ENCODE data around the gene PCDHGB3. TPM values are rescaled to one million over a fixed set of nuclear protein-coding genes. Genes with fewer than 3 reads are reported as not detected.

The PCDHGB3 gene
- total and polyA plus RNA-seq, 11 donors: 1.7 to 14.9 (median 8.5) TPM

GRCh38 chr5:141398608-141399007 lies 28.6 kb downstream of the PCDHGB3 start:
- Histone ChIP-seq H3K27me3 (peaks cover 0 to 42% (median 0%) of the 10 kb centered on the region in 9 donors), H3K9me3 (peaks cover 0 to 97% (median 59%) of the 10 kb centered on the region in 12 donors), H3K36me3 (peaks cover 0 to 4% (median 0%) of the 10 kb centered on the region in 9 donors), H3K4me1 (peaks cover 0 to 12% (median 0%) of the 10 kb centered on the region in 12 donors), H3K27ac (no peak overlapping the region), H3K4me3 (peak overlapping the region in 2 of 12 donors; percentile 19 to 26)
- intact Hi-C loops (cut with DNase I): no loop called here
- TF ChIP-seq POLR2A (IDR thresholded peaks at IDR 0.05) (no peak), CTCF (IDR thresholded peaks at IDR 0.05) (peak in 1 of 12 donors; percentile 8)
- no peak for DNase-seq
- ATAC-seq: peak in 2 of 4 donors; percentile 15 to 33
- WGBS, 4 donors: 34 to 42% (median 39%) methylated on average over 14 to 15 of the region's 15 CpGs

GRCh38 chr5:141399555-141400258 lies 29.7 kb downstream of the PCDHGB3 start:
- no peak overlapping the region for H3K27ac ChIP-seq
- WGBS, 4 donors: 30 to 57% (median 34%) methylated on average over 18 to 61 of the region's 61 CpGs
- no peak for ATAC-seq
- H3K9me3 ChIP-seq: peaks cover 0 to 97% (median 59%) of the 10 kb centered on the region in 12 donors
- H3K4me3 ChIP-seq: peak overlapping the region in 1 of 12 donors; percentile 4
- intact Hi-C loops (cut with DNase I): loop anchor here in 2 of 10 donors (10.0 kb wide), 2 partner anchors 55 to 155 kb away; partner anchors contain the start of genes PCDHB15 (in 1 of the 2) and PCDHGA3 (in 1 of the 2)
- peaks cover 0 to 4% (median 0%) of the 10 kb centered on the region in 9 donors for H3K36me3 ChIP-seq
- H3K4me1 ChIP-seq: peaks cover 0 to 12% (median 0%) of the 10 kb centered on the region in 12 donors
- DNase-seq: no peak
- H3K27me3 ChIP-seq: peaks cover 0 to 43% (median 0%) of the 10 kb centered on the region in 9 donors
- no peak for TF ChIP-seq POLR2A (IDR thresholded peaks at IDR 0.05)
- no peak for TF ChIP-seq CTCF (IDR thresholded peaks at IDR 0.05)

- TF ChIP-seq POLR2A (IDR thresholded peaks at IDR 0.05): no peak
- TF ChIP-seq CTCF (IDR thresholded peaks at IDR 0.05): peak in 8 of 12 donors; percentile 9 to 32 (median 18)
- peaks cover 0 to 46% (median 0%) of the 10 kb centered on the region in 9 donors for H3K27me3 ChIP-seq
- no peak for ATAC-seq
These were observed 32.7 kb downstream of the PCDHGB3 start, which contains the start of gene PCDHGA9 for GRCh38 chr5:141402553-141403243. TSS of gene PCDHGA9 (plus strand) at chr5:141402778. CDS start at chr5:141402953, 175 bp downstream.

More at GRCh38 chr5:141402553-141403243, 32.7 kb downstream of the PCDHGB3 start, which contains the start of gene PCDHGA9:
- intact Hi-C loops (cut with DNase I): loop anchor here in 2 of 10 donors (10.0 kb wide), 2 partner anchors 58 to 158 kb away; partner anchors contain the start of genes PCDHB15 (in 1 of the 2) and PCDHGA3 (in 1 of the 2)
- no peak for DNase-seq
- 33 to 49% (median 40%) methylated on average over 26 to 27 of the region's 27 CpGs for WGBS, 4 donors
- peak within 1 kb of the TSS in 9 of 12 donors; percentile 11 to 35 (median 23) for H3K4me3 ChIP-seq
- H3K9me3 ChIP-seq: peaks cover 0 to 97% (median 62%) of the 10 kb centered on the region in 12 donors
- H3K27ac ChIP-seq: no peak within 1 kb of the TSS
- peaks cover 0 to 13% (median 0%) of the 10 kb centered on the region in 12 donors for H3K4me1 ChIP-seq
- H3K36me3 ChIP-seq: peaks cover 0 to 4% (median 0%) of the 10 kb centered on the region in 9 donors
